Measurements from ENCODE around the gene RRAGD.

The RRAGD gene

DNA sequence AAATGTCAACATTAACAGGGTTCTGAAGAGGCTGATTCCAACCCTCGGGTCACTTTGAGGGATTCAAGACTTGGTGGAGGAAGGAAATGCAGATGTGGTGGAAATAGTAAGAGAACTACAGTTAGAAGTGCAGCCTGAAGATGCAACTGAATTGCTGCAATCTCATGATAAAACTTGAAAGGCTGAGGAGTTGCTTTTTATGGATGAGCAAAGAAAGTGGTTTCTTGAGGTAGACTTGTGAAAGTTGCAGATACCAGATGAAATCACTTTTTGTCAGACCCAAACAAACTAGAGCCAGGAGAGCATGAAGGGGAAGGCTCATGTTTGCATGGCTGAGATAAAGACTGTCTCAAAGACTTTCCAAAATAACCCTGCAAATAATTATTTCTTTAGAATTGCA is 37.1 kb upstream of the RRAGD start:
- no peak overlapping the region for H3K4me3 ChIP-seq (replicated peaks; ENCODE audit: low read depth, low read length)
- DNase-seq (ENCODE audit: low read depth) = no peak
- TF ChIP-seq, protein P1, sequence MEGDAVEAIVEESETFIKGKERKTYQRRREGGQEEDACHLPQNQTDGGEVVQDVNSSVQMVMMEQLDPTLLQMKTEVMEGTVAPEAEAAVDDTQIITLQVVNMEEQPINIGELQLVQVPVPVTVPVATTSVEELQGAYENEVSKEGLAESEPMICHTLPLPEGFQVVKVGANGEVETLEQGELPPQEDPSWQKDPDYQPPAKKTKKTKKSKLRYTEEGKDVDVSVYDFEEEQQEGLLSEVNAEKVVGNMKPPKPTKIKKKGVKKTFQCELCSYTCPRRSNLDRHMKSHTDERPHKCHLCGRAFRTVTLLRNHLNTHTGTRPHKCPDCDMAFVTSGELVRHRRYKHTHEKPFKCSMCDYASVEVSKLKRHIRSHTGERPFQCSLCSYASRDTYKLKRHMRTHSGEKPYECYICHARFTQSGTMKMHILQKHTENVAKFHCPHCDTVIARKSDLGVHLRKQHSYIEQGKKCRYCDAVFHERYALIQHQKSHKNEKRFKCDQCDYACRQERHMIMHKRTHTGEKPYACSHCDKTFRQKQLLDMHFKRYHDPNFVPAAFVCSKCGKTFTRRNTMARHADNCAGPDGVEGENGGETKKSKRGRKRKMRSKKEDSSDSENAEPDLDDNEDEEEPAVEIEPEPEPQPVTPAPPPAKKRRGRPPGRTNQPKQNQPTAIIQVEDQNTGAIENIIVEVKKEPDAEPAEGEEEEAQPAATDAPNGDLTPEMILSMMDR (IDR thresholded peaks at IDR 0.05; ENCODE audit: low read length, missing control alignments) = no peak

DNA sequence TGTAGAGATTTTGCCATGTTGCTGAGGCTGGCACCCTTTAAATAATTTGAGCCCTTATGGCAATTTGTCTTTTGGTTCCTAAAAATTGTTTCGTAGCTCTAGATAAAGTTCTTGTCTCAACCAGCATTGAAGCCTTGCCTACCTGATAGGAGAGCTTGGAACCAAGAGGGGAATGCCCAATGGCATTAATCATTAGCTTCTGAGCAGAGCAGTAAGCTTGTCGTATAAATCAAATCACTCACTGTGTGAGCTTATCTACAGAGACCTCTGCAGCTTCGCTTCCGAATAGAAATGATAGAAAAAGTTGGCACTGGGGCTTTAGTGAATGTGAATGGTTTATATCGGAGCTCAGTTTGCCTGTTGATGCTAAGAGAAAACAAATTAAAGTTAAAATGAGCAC is 31.6 kb upstream of the RRAGD start:
- TF ChIP-seq, protein P1 (IDR thresholded peaks at IDR 0.05; ENCODE audit: low read length, missing control alignments) = no peak
- no peak for DNase-seq (ENCODE audit: low read depth)
- H3K4me3 ChIP-seq (replicated peaks; ENCODE audit: low read depth, low read length) = no peak overlapping the region

DNA sequence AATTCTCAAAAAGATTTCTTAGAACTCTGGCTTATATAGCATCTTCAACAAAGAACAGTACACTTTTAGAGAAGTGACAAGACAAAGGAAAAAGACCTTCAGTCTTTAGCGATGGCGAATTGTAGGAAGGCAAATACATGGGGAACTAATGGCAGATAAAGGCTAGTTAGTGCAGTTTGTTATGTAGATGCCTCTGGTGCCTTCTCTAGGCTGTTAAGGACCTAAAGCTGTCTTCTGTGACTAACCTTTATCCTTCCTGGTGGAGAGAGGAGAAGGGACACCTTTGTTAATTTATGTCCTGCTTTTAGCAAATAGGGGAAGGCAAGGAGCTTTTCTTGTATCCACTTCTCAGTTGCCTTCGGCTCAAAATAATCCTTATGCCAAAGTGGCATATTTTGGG is 28.1 kb upstream of the RRAGD start:
- TF ChIP-seq, protein P1 (IDR thresholded peaks at IDR 0.05; ENCODE audit: low read length, missing control alignments) = no peak
- no peak overlapping the region for H3K4me3 ChIP-seq (replicated peaks; ENCODE audit: low read depth, low read length)
- no peak for DNase-seq (ENCODE audit: low read depth)

DNA sequence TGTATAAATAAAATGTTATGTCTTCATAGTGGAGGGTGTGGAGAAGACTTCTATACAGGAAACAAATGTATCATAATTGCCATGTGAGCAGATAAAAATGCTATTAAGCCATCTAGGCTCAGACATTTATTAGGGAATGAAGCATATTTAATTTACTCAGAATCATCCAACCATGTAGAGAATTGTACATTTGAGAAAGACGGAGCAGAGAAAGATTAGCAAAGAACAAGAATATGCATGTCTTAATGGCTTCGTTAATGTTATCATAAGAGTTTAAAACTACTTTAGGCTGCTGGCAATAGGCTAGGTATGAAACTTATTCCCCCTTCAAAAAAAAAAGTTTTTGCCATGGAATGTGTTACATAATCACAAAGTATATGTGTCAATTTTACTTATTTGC is 26.9 kb upstream of the RRAGD start:
- no peak overlapping the region for H3K4me3 ChIP-seq (replicated peaks; ENCODE audit: low read depth, low read length)
- TF ChIP-seq, protein P1 (IDR thresholded peaks at IDR 0.05; ENCODE audit: low read length, missing control alignments) = no peak
- no peak for DNase-seq (ENCODE audit: low read depth)

DNA sequence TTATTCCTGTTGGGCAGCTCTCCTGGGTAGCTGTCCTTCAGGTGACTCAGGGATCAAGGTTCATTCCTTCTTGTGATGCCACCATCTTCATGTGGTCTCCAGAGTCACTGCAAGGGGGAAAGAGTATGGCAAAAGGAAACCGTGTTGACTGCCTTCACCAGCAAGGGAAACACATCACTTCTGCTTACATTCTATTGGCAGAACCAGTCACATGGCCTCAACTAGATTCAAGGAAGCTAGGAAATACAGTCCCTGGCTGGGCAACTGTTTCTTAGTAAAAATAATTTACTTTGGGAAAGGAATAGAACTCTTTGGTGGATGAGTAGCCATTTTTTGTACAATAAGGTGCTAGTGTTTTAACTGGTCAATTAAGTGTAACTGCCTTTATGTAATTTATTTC is 26.2 kb upstream of the RRAGD start:
- no peak overlapping the region for H3K4me3 ChIP-seq (replicated peaks; ENCODE audit: low read depth, low read length)
- TF ChIP-seq, protein P1 (IDR thresholded peaks at IDR 0.05; ENCODE audit: low read length, missing control alignments) = no peak
- no peak for DNase-seq (ENCODE audit: low read depth)

DNA sequence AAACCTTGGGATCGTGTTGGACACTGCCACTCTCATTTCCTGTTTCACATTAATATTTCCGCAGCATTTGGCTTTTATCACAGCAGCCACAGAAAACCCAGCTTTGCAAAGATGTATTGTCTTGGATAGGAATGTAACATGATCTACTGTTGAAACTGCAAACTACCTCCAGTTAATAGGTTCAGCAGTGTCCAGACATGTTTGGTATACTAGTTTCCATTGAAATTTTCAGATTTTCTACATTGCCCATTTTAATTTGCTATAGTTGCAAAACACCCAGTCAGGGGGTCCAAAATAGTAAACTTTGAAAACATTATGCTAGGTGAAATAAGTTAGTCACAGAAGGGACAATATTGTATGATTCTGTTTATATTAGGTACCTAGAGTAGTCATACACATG is 24.2 kb upstream of the RRAGD start:
- no peak overlapping the region for H3K4me3 ChIP-seq (replicated peaks; ENCODE audit: low read depth, low read length)
- DNase-seq (ENCODE audit: low read depth) = peak; percentile 41
- TF ChIP-seq, protein P1 (IDR thresholded peaks at IDR 0.05; ENCODE audit: low read length, missing control alignments) = no peak

DNA sequence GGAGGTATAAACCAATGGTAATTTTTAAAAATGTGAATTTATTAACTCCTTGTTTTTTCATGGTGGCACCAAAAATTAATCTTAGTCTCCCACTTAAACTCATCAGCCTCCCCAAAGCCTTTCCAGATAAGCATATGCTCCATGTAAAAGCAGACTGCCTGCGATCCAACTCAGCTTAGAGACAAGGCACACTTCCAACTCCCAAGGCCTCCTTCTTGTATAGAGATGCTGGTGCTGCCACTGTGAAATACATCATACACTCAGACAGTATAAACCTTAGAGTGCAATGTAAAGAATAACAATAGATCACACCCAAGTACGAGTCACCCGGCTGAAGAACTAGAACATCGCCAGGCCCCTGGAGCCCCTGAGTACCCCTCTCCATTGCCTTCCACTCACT is 22.9 kb upstream of the RRAGD start:
- H3K4me3 ChIP-seq (replicated peaks; ENCODE audit: low read depth, low read length) = no peak overlapping the region
- TF ChIP-seq, protein P1 (IDR thresholded peaks at IDR 0.05; ENCODE audit: low read length, missing control alignments) = no peak

More for the DNA sequence above, 22.9 kb upstream of the RRAGD start:
- DNase-seq (ENCODE audit: low read depth) = no peak

Data from fibroblast of pulmonary artery (primary cell).